HG03342 (cell line): ENCODE data around the gene KLF3.

Experiments
- ATAC-seq: cut with Tn5 transposase; IDR thresholded peaks from one replicate; pipeline ENCODE4 v1.9.1; 2021; ENCODE audit warnings: mild to moderate bottlenecking, moderate library complexity; ENCODE audit not compliant: unreplicated experiment

KLF3 gene

DNA sequence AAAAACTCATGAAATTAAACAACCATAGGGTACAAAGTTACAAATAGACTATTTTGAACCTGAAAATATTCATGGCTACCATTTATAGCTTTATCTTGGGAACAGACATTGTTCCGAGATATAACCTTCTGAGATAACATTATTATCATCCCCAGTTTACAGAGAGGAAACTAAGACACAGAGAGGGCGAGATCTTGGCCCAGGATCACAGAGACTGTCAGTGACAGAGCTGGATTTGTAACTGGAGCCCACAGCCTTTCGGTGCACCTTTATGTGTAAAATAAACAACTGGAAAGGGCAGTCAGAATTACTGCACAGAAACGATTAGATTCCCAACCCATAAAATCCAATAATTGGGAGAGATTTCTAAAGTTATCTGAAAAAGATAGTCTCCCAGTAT is 28.4 kb downstream of the KLF3 start:
- no peak for ATAC-seq

DNA sequence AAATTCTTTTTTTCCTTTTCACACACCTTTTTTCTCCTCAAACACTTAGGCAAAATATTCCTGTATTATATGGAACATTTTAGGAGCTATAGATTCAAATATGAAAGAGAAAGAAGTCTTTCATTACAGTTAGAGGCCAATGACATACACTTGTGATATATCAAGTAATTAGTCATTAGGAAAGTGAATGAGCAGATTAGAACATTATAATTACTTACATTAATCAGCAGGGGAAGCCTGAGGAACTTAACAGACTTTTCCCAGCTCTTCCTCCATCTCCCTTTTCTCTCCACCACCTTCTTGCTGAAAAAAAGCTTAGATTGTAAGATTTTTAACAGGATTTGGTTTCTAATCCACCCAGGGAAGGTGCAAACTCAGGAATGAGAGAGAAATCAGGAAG is 29.6 kb downstream of the KLF3 start:
- no peak for ATAC-seq

DNA sequence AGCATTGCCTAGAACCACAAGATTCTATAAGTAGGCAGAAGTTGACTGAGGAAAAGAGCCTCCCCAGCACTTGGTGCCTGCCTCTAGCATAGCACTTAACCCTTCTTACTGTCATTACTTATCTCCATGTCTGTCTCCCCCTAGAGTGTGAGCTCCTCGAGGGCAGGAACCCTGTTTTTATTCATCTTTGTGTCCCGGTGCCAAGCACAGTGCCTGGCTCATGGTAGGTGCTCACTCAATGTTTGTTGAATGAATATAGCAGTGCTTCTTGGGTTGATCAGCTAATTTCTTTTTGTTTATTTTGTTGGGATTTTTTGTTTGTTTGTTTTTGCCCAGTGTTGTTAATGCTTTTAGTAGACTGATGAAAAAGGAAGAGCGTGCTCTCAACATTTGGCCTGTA is 30.3 kb downstream of the KLF3 start:
- ATAC-seq = no peak

DNA sequence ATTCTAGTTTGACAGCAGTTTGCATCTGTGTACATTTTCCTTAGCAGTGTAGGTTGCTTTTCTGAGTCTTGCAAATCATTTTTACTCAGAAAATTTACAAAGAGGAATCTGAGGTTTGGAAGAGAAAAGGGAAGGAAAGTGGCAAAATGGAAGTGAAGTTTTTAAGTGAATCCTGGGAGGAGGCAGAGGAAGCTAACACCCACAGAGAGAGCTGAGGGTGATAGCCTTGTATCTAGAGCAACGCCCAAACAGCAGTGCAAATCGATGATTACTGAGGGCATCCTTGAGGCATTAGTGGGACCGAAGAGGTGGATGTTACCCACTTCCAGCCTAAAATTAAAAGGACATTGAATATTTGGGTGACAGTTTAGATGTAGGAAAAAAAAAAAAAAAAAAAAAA is 31.8 kb downstream of the KLF3 start:
- no peak for ATAC-seq

DNA sequence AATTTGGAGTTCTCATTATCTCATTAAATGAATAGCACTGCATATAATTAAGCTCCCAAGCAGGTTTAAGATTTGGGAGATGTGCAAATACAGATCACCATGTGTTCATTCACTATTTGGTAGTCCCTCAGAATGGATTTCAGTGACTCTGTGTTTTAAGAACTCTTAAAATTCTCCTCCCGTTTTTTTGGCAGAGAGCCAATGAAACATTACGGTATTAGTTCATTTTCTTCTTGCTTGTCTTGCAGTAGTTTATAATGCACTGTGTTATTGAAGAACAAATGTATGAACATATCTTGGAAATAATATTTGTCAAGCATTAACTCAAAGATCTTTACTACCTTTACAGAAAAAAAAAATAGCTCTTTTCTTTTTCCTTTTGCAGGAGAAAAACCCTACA is 32.7 kb downstream of the KLF3 start:
- no peak for ATAC-seq

DNA sequence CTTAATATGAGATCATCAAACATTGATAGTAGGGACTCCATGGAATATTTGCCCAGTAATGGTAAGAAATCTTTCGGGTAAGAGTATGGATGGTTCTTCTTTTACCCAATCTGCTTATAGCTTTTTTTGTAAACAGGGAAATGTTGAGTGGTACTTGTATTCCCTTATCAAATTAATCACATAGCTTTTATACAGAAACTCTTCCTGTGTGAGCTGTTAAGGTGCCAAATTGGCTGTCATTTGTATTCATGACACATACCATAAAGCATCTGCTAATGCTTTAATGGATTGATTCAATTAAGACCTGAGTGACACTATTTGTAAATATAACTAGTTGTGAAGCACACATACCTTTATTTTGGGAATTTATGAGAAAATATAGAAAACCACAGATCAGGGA is 34.2 kb downstream of the KLF3 start:
- no peak for ATAC-seq

DNA sequence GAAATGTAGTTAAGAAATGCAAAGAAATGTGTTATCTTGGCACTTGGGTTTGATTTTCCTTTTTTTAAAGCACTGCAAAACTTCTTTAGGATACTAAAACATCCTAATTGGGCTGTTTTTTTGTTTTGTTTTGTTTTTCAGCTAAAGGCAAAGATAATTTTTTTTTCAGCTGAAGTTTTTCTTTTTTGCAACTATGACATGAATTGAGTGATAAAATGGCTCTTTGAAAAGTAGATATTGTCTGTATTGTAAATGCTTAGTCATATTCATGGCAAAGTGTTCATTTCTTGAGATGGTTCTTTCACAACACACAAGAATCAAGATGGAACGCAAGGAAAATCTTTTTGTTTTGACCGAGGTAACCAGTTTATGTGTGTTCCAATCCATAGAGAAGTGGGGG is 35.1 kb downstream of the KLF3 start:
- ATAC-seq = no peak

DNA sequence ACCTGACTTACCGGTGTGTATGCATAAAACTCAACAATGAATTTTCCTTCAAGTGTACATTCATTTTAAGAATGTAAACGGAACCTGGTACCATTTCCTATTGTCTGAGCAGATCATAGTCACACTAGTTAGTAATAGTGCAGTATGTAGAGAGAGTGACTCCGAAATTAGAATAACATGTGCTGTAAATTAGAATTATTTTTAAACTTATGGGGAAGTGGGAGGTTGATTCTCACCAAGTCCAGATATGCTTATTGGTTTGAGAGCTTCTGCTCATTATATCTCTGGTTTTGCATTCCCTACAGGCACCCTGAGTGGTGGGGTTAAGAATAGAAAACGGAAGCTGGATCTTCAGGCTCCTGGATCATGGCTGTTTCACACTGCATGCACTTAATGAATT is 39.6 kb downstream of the KLF3 start:
- ATAC-seq = no peak

DNA sequence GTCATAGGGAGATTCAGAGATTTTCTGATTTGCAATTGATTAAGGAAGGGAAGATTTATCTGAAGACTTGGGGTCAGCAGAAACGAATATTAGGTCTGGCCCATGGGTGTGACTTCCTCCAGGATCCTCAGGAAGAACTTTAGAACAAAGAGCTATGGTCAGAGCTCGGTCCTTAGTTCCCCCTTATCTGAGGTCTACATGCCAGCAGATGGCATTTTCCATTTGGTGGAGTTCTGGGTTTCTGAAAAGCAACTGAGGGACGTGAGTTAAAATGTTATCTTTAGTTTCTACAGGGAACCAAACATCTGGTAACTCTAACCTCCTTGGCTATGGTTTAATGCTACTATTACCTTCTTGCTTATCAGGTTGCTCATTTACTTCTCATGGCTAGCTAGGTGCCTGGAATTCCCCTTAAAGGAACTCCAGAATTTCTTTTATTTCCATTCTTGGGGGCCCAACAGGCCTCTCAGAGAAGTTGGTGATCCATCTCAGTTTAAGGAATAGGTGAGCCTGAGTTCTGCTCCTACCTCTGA is 40.7 kb downstream of the KLF3 start:
- ATAC-seq = no peak

DNA sequence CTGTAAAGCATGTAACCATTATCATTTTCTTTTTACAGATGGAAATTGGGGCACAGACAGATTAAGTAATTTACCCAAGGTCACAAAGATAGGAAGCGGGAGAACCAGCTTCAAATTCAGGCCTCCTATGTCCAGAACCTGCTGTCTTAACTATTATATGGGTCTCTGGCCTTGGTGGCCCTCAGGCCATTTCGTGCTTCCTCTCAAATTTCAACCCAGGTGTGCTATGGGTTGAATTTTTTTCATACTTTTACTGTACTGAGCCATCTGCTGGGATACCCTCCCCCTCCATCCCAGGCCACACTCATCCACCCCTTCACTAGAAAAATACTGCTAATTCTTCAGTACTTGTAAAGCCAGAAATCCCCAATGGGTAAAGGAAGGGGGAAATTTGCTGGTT is 42.3 kb downstream of the KLF3 start:
- ATAC-seq = no peak

DNA sequence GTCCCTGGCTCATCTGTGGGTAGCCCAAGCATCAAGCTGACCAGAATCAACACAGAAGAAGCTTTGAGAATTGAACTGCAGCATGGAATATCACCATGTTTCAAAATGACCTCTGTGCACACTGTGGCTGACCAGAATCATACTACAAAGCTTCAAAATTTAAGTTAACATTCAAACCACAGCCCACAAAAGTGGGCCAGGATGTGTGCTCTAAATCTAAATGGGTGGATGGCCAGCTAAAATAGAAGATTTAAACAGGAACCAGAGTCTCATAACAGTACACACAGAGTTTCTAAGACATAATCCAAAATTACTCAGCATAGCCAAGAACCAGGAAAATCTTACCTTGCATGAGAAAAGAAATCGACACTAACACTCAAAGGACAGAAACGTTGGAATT is 46.1 kb downstream of the KLF3 start:
- no peak for ATAC-seq

DNA sequence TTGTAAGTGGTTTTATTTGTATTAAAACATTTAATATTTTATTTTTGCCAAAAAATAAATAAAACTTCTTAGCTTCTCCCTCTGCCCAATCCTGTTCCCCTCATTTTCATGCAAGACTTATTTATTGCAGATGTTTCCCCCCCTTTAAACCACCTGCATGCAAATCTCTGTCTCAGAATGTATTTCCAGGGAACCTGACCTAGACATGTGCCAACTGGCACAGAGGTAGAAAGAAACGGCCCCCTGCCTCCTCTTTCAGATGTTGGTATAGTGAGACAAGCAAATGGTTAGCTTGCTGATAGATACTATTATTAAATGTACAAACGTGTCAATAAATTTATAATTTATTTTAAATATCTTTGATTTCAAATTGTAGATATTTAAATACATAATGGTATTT is 47.1 kb downstream of the KLF3 start:
- ATAC-seq = no peak

DNA sequence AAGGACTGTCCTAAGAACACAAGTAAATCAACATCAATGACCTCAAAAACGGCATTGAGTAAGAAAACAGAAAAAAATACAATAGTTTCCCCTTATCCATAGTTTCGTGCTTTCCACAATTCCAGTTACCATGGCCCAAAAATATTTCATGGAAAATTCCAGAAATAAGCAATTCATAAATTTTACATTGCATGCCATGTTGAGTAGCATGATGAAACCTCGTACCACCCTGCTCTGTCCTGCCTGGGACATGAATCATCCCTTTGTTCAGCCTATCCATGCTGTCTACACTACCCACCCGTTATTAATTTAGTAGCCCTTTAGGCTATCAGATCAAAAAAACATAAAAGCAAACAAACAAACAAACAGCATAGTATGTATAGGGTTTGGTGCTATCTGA is 51.1 kb downstream of the KLF3 start:
- no peak for ATAC-seq

DNA sequence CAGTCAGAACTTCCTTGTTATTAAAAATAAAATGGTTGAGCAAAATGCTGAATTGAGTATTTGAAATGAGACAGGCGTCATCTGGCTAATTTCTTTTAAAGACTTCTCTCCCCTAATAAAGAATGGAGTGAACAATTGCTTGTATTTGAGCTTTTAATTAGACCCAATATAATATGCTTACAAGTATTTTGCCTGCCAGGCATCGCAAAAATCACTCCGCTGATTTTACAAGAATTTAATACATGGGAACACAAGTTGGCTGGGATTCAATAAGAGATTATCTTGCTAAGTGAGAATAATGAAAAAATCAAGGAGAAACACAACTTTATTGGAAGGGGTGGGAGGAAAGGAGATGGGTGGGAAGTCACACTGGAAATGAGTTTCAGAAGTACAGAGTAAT is 52.3 kb downstream of the KLF3 start:
- ATAC-seq = no peak

DNA sequence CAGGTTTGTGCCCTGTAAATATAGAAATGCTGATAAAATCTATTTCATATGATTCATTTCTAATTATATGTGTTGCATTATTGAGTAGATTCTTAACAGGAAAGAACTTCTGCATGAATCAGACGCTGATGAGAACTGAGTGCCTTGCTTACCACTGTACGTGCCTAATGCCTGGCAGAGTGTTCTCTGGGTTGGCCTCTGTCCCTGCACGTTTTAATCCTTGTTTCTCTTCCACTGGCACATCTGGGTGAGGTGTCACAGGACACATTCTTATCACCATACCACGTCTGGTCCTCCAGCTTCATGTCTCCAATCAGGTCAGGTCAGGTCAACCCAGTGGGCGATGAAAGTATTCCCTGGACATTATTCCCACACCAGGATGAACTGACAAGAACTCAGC is 53.6 kb downstream of the KLF3 start:
- no peak for ATAC-seq

DNA sequence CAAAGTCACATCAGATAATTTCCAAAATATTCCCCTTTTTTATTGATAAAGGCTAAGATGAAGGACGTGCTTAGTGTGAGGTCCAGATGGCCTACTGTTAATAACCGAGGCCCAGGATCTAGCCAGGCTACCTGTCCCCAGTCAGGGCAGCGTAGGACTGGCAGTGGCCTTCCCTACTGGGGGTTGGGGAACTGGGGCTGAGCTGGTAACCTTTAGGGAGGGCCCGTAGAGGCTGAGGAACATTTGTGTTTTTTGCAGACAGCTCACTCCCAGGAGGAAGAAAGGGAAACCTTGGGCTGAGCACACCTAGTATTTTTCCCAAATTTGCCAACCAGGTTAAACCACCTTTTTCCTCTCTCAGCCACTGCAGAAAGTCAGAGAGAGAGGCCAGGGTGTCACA is 59.1 kb downstream of the KLF3 start:
- ATAC-seq = no peak

DNA sequence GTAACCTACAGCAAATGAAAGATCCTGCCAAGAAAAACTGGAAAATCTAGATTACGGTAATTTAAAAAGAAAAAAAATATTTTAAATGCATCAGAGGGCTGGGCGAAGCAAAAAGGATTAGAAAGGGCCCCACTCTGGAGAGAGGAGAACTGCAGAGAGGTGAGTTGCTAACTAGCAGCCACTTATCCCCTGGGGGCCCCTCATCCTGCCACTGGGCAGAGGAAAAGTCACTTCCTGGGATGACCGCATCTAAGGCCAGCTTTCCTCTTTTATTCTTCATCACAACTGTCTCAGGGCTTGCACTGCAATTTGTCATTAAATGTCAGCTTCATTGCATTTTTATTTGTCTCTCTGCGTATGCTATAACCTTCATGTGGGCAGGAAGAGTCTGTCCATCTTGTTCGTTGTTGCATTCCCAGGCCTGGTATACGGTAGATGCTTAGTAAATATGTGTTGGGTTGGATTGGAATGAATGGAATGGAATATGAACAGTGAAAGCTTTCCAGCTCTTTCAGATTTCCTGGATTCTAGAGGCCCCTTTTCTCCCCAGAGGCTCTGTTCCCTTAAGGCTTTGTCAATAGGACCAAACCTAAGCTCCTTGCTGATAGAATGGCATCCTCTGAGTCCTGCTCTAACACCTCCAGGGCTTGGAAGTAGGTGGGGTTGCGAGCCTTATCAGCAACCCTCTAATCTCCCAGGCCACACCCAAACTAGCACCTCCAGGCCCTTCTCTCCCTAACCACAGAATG is 59.9 kb downstream of the KLF3 start:
- no peak for ATAC-seq

DNA sequence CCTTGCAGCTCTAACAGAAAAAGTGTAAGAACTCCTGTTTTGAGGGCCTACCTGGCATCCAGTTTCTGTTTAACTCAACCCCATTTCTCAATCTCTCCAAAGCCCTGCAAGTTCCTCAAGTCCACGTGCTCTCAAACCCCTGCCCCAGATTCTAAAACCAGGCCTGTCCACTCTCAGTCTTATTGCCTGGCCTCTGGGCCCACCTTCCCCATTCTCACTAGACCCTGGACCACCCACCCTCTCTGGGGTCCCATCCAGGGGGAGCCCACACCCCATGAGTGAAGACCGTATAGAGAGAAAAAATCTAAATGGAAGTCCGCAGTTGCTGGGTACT is 60.4 kb downstream of the KLF3 start:
- ATAC-seq = no peak

DNA sequence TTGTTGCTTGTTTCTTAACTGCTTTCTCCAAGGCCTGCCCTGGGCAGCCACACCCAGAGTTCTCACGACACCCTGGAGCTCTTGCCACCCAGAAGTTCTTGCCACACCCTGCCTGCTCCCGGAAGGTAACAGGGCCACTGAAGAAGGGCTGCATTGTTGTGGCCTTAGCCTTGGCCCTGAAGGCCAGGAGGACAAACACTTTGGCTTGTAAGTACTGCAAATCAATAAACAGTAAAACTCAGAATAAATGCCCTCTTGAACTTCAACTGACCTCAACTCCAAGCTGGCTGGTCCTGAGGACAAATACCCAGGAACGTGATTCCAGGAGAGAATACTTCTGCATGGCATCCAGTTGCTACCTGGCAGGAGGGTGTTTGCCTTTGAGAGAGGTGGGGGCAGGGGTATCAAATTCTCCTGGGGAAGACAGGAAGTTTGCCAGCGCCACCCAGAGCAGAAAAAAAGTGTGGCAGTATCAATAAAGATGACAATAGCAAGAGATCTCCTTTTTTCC is 64.7 kb downstream of the KLF3 start:
- no peak for ATAC-seq

DNA sequence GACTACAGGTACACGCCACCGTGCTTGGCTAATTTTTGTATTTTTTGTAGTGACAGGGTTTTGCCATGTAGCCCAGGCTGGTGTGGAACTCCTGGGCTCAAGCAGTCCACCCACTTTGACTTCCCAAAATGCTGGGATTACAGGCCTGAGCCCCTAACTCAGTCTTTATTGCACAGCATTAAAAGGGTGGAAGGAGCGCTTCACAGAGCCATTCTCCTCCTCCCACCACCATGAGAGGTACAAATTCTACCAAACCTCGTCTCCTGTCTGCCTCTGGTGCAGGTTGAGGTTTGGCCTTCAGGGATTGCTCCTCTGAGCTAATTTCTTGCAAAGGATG is 66.5 kb downstream of the KLF3 start:
- ATAC-seq = no peak

DNA sequence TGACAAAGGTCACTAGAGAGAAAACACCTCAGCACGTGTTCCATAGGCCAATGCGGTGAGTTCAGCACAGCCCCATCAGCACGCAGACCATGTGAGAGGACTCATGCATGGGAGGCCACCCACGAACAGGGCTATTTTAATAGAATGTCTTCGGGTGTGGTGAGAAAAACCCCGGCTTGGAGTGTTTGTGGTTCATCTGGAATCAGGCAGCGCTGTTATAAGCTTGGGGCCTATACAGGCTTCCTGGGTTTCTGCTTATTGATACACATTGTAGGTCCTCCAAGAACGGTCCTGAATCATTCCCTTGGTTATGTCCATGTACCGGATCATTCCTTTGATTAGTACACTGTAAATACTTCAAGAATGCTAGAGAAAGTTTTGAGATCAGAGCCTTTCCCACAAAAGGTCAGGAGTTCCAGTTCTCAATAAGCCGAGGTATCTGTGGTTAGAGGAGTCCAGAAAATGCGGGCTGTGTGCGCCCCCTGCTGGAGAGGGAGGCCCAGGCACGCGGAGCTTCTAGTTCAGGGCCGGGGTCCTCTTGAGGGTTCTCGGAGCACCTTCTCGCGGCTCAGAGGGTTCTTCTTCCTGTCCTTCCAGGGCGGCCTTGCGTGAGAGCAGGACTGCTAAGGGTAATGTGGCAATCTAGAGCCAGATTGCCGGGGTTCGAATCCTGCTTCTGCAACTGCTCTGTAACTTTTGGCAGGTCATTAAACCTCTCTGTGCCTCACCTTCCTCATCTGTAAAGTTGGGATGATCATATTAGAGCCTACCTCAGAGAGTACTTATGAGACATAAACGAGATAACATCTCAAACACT is 67.0 kb downstream of the KLF3 start:
- peak; percentile 90 for ATAC-seq

DNA sequence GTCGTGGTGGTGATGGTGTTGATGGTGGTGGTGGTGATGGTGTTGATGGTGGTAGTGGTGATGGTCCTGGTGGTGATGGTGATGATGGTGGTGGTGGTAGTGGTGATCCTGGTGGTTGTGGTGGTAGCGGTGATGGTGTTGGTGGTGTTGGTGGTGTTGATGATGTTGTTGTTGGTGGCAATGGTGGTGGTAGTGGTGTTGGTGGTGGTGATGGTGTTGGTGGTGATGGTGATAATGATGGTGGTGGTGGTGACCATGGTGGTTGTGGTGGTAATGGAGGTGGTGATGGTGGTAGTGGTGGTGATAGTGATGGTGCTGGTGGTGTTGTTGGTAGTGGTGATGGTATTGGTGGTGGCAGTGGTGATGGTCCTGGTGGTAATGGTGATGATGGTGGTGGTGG is 69.7 kb downstream of the KLF3 start:
- ATAC-seq = no peak
